Stimulated activated CD4-positive, alpha-beta T cell treated with anti-CD3 and anti-CD28 coated beads, Interleukin-15, amount 100 ng/mL, for 48 hours (primary cell): ENCODE measurements around the gene NTN5.
A peak's percentile ranks its signal among the peaks of the same experiment; 100 is the strongest.
"Not testable (repeated sequence)": the region's sequence is repeated elsewhere in the genome, so short reads cannot be mapped to it uniquely, and the experiment has no call there.

Experiments used
- DNase-seq, 2 donors: peaks; one replicate each; pipeline ENCODE4 v3.0.0-alpha.2; 2020; ENCODE audit warnings: low read depth in 2 of 2

The NTN5 gene

GRCh38 chr19:48670699-48671445 is 1.9 kb downstream of the NTN5 start:
- DNase-seq: no peak

GRCh38 chr19:48669903-48670668 is 2.7 kb downstream of the NTN5 start:
- DNase-seq: no peak

- DNase-seq: no peak
These were observed 4.1 kb downstream of the NTN5 start for GRCh38 chr19:48668761-48669160.

- no peak for DNase-seq
These were observed 4.5 kb downstream of the NTN5 start for GRCh38 chr19:48668332-48668731.

- DNase-seq: no peak
These were observed 7.0 kb downstream of the NTN5 start for GRCh38 chr19:48665786-48666185.

- DNase-seq: no peak
These were observed 8.3 kb downstream of the NTN5 start for GRCh38 chr19:48664476-48664875.

GRCh38 chr19:48663667-48664066 is 9.2 kb downstream of the NTN5 start:
- DNase-seq: no peak

GRCh38 chr19:48661711-48662090 is 11.1 kb downstream of the NTN5 start:
- no peak for DNase-seq

- peak; percentile 70 to 79 for DNase-seq
These were observed 11.7 kb downstream of the NTN5 start for GRCh38 chr19:48660852-48661710.

GRCh38 chr19:48659768-48660167 is 13.0 kb downstream of the NTN5 start:
- DNase-seq: no peak

- DNase-seq: no peak
These were observed 14.3 kb downstream of the NTN5 start for GRCh38 chr19:48658483-48658882.

- DNase-seq: not testable (repeated sequence)
These were observed 15.0 kb downstream of the NTN5 start for GRCh38 chr19:48657828-48658227.

GRCh38 chr19:48656840-48657474 is 15.9 kb downstream of the NTN5 start:
- DNase-seq: no peak

- no peak for DNase-seq
These were observed 18.3 kb downstream of the NTN5 start for GRCh38 chr19:48654299-48655059.

GRCh38 chr19:48651683-48652048 is 21.2 kb downstream of the NTN5 start:
- DNase-seq: no peak

- no peak for DNase-seq
These were observed 21.7 kb downstream of the NTN5 start for GRCh38 chr19:48650974-48651682.

GRCh38 chr19:48648134-48648533 is 24.7 kb downstream of the NTN5 start:
- no peak for DNase-seq

GRCh38 chr19:48646722-48647216 is 26.0 kb downstream of the NTN5 start:
- DNase-seq: no peak

- DNase-seq: peak; percentile 83 to 90
These were observed 26.7 kb downstream of the NTN5 start, which contains the start of gene CA11 for GRCh38 chr19:48646001-48646721. Gene CA11 (minus strand): TSS chr19:48646187. CDS start chr19:48645632, 555 bp downstream.

- DNase-seq: no peak
These were observed 27.2 kb downstream of the NTN5 start for GRCh38 chr19:48645620-48646000.
